Measurements from ENCODE around the gene SPRYD7.
"Not testable (repeated sequence)": the region's sequence is repeated elsewhere in the genome, so short reads cannot be mapped to it uniquely, and the experiment has no call there.

Gene SPRYD7

DNA sequence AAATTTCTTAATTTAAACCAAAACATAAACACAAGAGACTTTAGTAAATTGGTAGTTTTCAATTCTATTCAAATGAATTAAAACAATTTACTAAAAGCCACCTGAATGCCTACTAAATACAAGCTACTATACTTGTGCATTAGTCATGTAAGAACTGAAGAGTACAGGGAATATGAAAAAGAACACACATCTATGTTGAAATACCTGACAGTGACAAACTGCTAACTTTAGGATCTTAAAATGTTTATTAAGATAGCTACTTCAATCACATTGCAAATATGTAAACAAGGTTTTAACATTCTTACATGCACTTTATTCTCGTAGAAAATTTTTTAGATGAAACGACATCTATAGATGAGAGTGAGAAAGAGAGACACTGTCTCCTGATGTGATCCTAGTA, 4.1 kb downstream of the SPRYD7 start:
- no peak for DNase-seq

GRCh38 chr13:49927755-49928154, 8.4 kb downstream of the SPRYD7 start:
- no peak for DNase-seq

GRCh38 chr13:49925881-49926418, 10.2 kb downstream of the SPRYD7 start:
- no peak for DNase-seq

DNA sequence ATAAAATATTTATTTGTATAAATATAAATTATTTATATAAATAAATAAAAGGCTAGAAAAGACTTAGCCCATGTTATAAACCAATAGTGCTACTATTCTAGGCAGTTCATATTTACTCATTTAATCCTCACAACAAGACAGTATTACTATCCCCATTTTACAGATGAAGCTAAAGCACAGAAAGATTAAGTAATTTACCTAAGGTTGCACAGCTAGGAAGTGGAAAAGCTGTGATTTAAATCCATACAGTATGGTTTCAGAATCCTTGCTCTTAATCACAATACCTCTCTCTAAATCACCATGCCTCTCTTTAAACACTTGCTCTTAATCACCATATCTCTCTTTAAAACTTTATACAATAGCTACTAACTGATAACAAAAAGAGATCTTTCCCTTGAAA, 13.8 kb downstream of the SPRYD7 start:
- no peak for DNase-seq

DNA sequence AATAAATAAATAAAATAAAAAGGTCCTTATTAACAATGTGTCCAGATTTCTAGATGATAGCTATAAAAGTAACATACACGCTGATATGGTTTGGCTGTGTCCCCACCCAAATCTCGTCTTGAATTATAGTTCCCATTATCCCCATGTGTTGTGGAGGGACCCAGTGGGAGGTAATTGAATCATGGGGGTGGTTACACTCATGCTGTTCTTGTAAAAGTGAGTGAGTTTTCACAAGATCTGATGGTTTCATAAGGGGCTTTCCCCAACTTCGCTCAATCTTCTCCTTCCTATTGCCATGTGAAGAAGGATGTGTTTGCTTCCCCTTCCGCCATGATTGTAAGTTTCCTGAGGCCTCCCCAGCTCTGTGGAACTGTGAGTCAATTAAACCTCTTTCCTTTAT, 15.2 kb downstream of the SPRYD7 start:
- DNase-seq = not testable (repeated sequence)

GRCh38 chr13:49918106-49918505, 18.0 kb downstream of the SPRYD7 start:
- not testable (repeated sequence) for DNase-seq

- DNase-seq = no peak
Measured at GRCh38 chr13:49914947-49915346, 21.2 kb downstream of the SPRYD7 start.

DNA sequence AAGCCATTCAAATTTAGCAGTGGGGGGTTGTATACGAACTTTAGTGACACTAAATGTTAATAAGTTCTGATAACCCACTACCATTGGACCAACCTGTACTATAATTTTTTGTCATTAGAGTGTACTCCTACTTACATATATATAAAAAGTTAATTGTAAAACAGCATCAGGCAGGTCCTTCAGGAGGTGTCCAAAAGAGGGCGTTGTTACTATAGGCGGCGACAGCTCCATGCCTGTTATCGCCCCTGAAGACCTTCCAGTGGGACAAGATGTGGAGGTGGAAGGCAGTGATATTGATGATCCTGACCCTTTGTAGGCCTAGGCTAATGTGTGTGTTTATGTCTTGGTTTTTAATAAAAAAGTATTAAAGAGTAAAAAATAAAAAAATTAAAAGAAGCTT, 27.5 kb downstream of the SPRYD7 start:
- no peak for DNase-seq

DNA sequence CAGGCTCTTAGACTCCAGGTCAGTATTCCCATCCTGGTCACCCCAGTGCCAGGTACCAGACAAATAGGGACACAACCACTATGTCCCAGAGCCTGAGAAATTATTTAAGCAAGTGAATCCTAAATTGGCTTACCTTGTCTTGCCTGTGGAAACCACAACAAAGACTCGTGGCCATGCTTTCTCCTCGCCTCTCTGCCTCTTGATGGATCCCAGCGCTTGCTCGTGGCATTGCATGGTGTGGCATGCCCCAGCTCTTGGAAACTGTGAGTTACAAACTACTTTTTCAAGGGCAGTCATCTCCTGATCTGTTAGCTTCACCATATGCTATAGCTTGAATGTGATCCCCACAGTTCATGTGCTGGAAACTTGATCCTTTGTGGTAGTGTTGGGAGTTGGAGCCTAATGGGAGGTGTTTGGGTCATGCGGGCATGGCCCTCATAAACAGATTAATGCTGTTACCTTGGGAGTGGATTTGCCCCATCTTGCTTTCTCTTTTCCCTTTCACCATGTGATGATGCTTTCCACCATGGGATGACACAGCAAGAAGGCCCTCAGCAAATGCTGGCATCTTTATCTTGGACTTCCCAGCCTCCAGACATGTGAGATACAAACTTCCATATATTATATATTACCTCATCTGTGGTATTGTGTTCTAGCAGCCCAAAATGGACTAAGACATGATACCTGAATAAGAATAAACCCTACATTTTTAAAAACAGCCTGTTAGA, 31.2 kb downstream of the SPRYD7 start:
- DNase-seq = no peak

GRCh38 chr13:49898792-49899191, 37.3 kb downstream of the SPRYD7 start:
- no peak for DNase-seq

DNA sequence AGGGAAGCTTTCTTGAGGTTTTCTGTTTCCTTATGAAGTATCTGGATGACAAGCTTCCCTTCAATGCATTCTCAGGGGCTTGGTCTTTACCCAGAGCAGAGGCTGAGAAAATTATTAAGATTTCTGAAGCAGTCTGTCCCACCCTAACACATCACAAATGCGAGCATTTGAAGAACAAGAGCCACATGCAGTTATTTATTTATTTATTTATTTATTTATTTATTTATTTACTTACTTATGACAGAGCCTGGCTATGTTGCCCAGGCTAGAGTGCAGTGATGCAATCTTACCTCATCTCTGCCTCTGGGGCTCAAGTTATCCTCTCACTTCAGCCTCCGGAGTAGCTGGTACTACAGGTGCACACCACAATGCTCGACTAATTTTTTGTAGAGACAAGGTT, 38.4 kb downstream of the SPRYD7 start:
- no peak for DNase-seq

GRCh38 chr13:49895826-49896225, 40.3 kb downstream of the SPRYD7 start:
- no peak for DNase-seq

DNA sequence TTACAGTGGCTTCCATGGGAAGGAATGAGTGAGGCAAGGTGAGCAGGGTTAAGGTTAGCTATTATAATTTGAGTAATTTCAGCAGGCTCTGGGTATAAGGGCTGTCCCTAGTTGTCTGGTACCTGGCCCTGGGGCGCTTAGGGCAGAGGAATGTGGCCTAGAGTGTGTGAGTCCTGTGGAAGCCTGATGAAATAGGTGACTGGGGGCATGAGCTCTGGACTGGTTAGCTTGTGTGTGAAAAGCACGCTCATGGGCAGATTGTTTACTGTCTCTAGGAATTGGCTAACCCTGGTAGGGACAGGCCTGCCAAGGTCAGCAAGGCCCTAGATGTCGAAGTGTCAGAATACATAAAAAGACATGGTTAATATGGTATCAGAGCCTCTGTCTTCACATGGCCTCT, 42.5 kb downstream of the SPRYD7 start:
- DNase-seq = no peak

DNA sequence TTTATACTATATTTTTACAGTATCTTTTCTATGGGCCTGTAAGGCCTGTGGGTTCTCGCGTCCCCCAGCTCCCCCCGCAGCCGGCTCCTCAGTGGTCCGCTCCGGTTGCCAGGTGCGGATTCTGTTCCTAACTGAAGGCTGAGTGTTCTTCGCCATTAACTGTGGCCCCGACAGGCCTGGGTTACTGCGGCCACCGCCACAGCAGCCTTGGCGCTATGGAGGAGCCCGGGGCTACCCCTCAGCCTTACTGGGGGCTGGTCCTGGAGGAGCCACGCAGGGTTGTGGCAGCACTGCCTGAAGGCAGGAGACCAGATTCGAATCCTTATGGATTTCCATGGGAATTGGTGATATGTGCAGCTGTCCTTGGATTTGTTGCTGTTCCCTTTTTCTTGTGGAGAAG, 45.8 kb downstream of the SPRYD7 start:
- no peak for DNase-seq

DNA sequence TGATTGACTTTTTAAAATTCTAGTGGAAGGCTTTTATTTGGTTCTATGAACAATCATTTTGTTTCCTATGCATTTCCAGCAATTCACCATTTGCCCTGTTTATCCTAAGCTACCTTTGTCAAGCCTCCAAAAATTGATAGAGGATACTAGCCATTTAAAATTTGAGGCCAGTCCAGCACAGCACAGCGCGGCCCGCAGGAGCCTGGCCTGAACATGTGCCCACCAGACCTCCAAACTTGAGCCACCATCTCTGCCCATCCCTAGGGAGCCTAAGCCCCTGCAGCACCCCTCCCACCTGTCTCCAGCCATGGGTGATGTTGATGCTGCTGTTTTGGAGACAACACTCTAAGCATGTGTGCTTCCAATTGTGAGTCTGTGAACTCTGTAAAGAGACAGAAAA, 57.5 kb downstream of the SPRYD7 start:
- DNase-seq = no peak

GRCh38 chr13:49877629-49878218, 58.4 kb downstream of the SPRYD7 start:
- DNase-seq = no peak

- no peak for DNase-seq
Measured at GRCh38 chr13:49874430-49874829, 61.7 kb downstream of the SPRYD7 start.

DNA sequence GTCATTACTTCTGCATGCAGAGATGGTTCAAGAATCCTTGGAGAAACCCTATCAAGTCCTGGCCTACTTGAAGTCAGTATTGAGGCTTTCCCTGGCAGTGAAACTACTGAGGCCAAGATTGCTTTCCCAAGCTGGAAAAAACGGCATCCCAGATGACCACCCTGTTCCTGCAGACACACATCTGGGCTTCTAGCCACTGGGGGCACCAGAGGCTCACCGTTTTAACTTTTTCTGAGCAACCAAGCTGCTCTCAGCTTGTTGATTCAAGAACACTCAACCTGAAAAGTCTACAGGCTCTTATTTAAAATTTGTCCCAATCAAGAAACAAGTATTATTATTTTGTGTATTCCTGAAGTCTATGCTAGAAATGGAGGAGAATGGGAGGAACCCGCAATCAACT, 66.6 kb downstream of the SPRYD7 start:
- no peak for DNase-seq

GRCh38 chr13:49867834-49868233, 68.3 kb downstream of the SPRYD7 start:
- no peak for DNase-seq

DNA sequence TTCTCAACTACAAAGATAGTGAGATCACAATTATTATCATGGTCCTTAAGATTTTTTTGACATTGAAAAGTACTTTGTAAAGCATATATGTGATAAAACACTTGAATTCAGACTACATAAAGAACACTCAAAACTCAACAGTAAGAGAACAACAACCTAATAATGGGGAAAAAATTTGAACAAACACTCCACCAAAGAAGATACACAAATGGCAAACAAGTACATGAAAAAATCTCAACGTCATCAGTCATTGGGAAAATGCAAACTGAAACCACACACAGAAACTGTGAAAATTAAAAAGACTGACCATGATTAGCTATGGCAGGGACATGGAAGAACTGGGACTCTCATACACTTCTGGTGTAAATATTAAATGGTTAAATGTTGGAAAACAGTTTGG, 70.9 kb downstream of the SPRYD7 start:
- DNase-seq = no peak

DNA sequence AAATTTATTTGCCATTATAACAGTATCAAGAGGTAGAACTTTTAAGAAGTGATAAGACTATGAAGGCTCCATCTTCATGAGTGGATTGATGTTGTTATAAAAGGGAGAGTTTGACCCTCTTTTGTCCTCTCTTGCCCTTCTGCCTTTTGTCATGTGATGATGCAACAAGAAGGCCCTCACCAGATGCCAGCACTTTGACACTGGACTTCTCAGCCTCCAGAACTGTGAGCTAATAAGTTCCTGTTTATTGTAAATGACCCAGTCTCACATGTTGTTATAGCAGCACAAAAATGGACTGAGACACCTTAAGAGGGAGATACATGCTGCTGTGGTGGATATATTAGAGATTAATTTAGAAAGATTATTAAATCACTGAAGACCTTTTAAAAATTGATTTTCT, 71.6 kb downstream of the SPRYD7 start:
- no peak for DNase-seq
